HCT116 (cell line): ENCODE results near the gene KRTAP10-11. TPM values are rescaled to one million over a fixed set of nuclear protein-coding genes. Genes with fewer than 3 reads are reported as not detected.

ENCODE experiments used
- ATAC-seq: fragments of 200-7000 bp; cut with Tn5 transposase; 2 replicates; pipeline ENCODE4 v1.9.1; 2020; ENCODE audit warnings: mild to moderate bottlenecking, moderate library complexity
- BruUV-seq: library from RNA; stranded (reverse); fragments of 400-500 nt; replicated peaks from 2 replicates; lab custom pipeline; 2021; lab: Mats Ljungman, UMichigan
- CTCF ChIA-PET: fragments of 300-600 bp; sonication (Branson Sonifier 250); formaldehyde crosslinking; loops from one replicate; lab custom pipeline; 2021; ENCODE audit warnings: antibody characterized with exemption; lab: Charles Lee
- POLR2A ChIA-PET: fragments of 300-600, 350-600 bp; sonication (Branson Sonifier 250); formaldehyde crosslinking; loops from one replicate; lab custom pipeline; 2021; ENCODE audit warnings: antibody characterized with exemption; lab: Charles Lee
- RAD21 ChIA-PET, 2 experiments: fragments of 300-600 bp; sonication (Branson Sonifier 250); formaldehyde crosslinking; loops; one replicate each; lab custom pipeline; 2023; ENCODE audit warnings: low total read pairs in 2 of 2; ENCODE audit not compliant: uncharacterized antibody in 2 of 2, unreplicated experiment in 2 of 2, low non-redundant PET in 1 of 2; lab: Charles Lee
- DNase-seq: peaks from one replicate; pipeline ENCODE4 v3.0.0-alpha.2; 2010; ENCODE audit warnings: low read depth, low spot score
- H2AFZ ChIP-seq: fragments of 200-600 bp; shearing (Covaris generic), sonication (generic); 2 replicates; pipeline ENCODE4 v1.6.1; 2017; ENCODE audit warnings: low read depth, mixed run types, mixed read lengths, antibody characterized with exemption, low read length; ENCODE audit not compliant: poor library complexity, severe bottlenecking
- H3K27ac ChIP-seq: 2 replicates; pipeline ENCODE4 v1.5.1; 2012; ENCODE audit warnings: low read depth, low read length
- H3K27me3 ChIP-seq: fragments of 200-600 bp; sonication (generic); 2 replicates; pipeline ENCODE4 v1.6.1; 2016; ENCODE audit warnings: mixed run types, low read length, mixed read lengths; ENCODE audit not compliant: insufficient read depth
- H3K36me3 ChIP-seq, 2 experiments: fragments of 200-500 bp in 1 of 2; fragments of 200-600 bp in 1 of 2; sonication (Bioruptor generic) in 1 of 2; sonication (generic) in 1 of 2; 2 replicates each; pipeline versions ENCODE4 v1.5.1 to v1.6.1; 2014 to 2016; ENCODE audit warnings: low read length in 2 of 2, inconsistent platforms in 1 of 2, mixed read lengths in 1 of 2, mixed run types in 1 of 2; ENCODE audit not compliant: insufficient read depth in 2 of 2, control insufficient read depth in 1 of 2
- H3K4me1 ChIP-seq, 2 experiments: fragments of 200-600 bp in 1 of 2; sonication (generic) in 1 of 2; 2 replicates each; pipeline versions ENCODE4 v1.5.1 to v1.6.1; 2012 to 2017; ENCODE audit warnings: low read length in 2 of 2, inconsistent platforms in 1 of 2, mild to moderate bottlenecking in 1 of 2, mixed read lengths in 1 of 2, mixed run types in 1 of 2, moderate library complexity in 1 of 2; ENCODE audit not compliant: insufficient read depth in 2 of 2, control insufficient read depth in 1 of 2
- H3K4me2 ChIP-seq: fragments of 200-600 bp; sonication (generic); 2 replicates; pipeline ENCODE4 v1.6.1; 2017; ENCODE audit warnings: mixed run types, low read length, mixed read lengths
- H3K4me3 ChIP-seq, 2 experiments: fragments of 200-600 bp in 1 of 2; sonication (generic) in 1 of 2; replicated peaks in 1 of 2; 2 replicates each; pipeline ENCODE4 v1.5.1; 2011 to 2016; ENCODE audit warnings: low read length in 2 of 2, control low read depth in 1 of 2, low read depth in 1 of 2, mild to moderate bottlenecking in 1 of 2, mixed read lengths in 1 of 2, mixed run types in 1 of 2
- H3K79me2 ChIP-seq: fragments of 200-600 bp; sonication (generic); 2 replicates; pipeline ENCODE4 v1.6.1; 2017; ENCODE audit warnings: mild to moderate bottlenecking, mixed run types, low read length, moderate library complexity, mixed read lengths; ENCODE audit not compliant: insufficient read depth
- H3K9ac ChIP-seq: fragments of 200-600 bp; sonication (generic); 2 replicates; pipeline ENCODE4 v1.6.1; 2016; ENCODE audit warnings: low read length, mixed read lengths
- H3K9me2 ChIP-seq: fragments of 200-600 bp; sonication (generic), shearing (Covaris generic); 2 replicates; pipeline ENCODE4 v1.6.1; 2017; ENCODE audit warnings: mixed run types, mild to moderate bottlenecking, moderate library complexity; ENCODE audit not compliant: insufficient read depth
- H3K9me3 ChIP-seq, 2 experiments: fragments of 200-500 bp in 1 of 2; fragments of 200-600 bp in 1 of 2; sonication (Bioruptor generic) in 1 of 2; sonication (generic) in 1 of 2; 2 replicates each; pipeline ENCODE4 v1.6.1; 2014 to 2017; ENCODE audit warnings: low read length in 2 of 2, mixed read lengths in 2 of 2, inconsistent platforms in 1 of 2, low read depth in 1 of 2, mild to moderate bottlenecking in 1 of 2, mixed run types in 1 of 2, moderate library complexity in 1 of 2; ENCODE audit not compliant: control insufficient read depth in 1 of 2, insufficient read depth in 1 of 2
- H4K20me1 ChIP-seq: fragments of 200-600 bp; sonication (generic), shearing (Covaris generic); 2 replicates; pipeline ENCODE4 v1.6.1; 2017; ENCODE audit warnings: mixed run types, mild to moderate bottlenecking, moderate library complexity; ENCODE audit not compliant: insufficient read depth
- EZH2phosphoT487 ChIP-seq: fragments of 200-600 bp; IDR thresholded peaks from 2 replicates; pipeline ENCODE4 v1.6.1; 2018; ENCODE audit warnings: antibody characterized with exemption, borderline replicate concordance
- FOSL1 ChIP-seq: IDR thresholded peaks from 2 replicates; pipeline ENCODE4 v1.6.1; 2012; ENCODE audit warnings: low read depth
- JUND ChIP-seq: IDR thresholded peaks from 2 replicates; pipeline ENCODE4 v1.6.1; 2012
- POLR2A ChIP-seq: IDR thresholded peaks from 2 replicates; pipeline ENCODE4 v1.7.0; 2011; ENCODE audit warnings: borderline replicate concordance; ENCODE audit not compliant: insufficient read depth, insufficient read length; ENCODE audit errors: extremely low read depth
- SRF ChIP-seq: IDR thresholded peaks from 2 replicates; pipeline ENCODE4 v1.6.1; 2012; ENCODE audit warnings: low read depth
- TCF7L2 ChIP-seq: IDR thresholded peaks from 2 replicates; pipeline ENCODE4 v1.7.0; 2011; ENCODE audit warnings: borderline replicate concordance, inconsistent platforms; ENCODE audit not compliant: insufficient read depth, insufficient read length; ENCODE audit errors: extremely low read depth
- intact Hi-C: fragments of 100-400 bp; cut with micrococcal nuclease; formaldehyde crosslinking; loops from 2 replicates; pipeline ENCODE4 v1.10.0; 2022
- total RNA-seq: library from RNA; stranded (reverse); gene quantifications from one replicate; pipeline ENCODE4 v1.2.1, GENCODE V29; 2021; ENCODE audit not compliant: unreplicated experiment
- TF ChIP-seq, protein P1 (sequence below): IDR thresholded peaks from 2 replicates; pipeline ENCODE4 v1.6.1; 2012

The KRTAP10-11 gene
- total RNA-seq, 1 experiment from 2014 or later: not detected

GRCh38 chr21:44670642-44671432 is 24.6 kb downstream of the KRTAP10-11 start:
- ATAC-seq (no peak), DNase-seq (no peak)
- no peak overlapping the region for H3K4me3 ChIP-seq
- BruUV-seq: no TSS peak
- ChIA-PET RAD21 (no interaction called here), CTCF (no interaction called here), POLR2A (no interaction called here)
- no peaks in the 10 kb centered on the region for H3K36me3 ChIP-seq
- no peak overlapping the region for H3K9ac ChIP-seq
- H3K27ac ChIP-seq: no peak overlapping the region
- intact Hi-C loops: loop anchor here (10.0 kb wide), 1 partner anchor 106 kb away; no protein-coding TSS in a partner anchor
- H3K9me3 ChIP-seq: 0 out of 4 replicates have a peak, but pooled peaks cover 0 to 3% of the 10 kb centered on the region in 2 experiments
- no peaks in the 10 kb centered on the region for H3K4me1 ChIP-seq
- H2AFZ ChIP-seq: no peak overlapping the region
- no peaks in the 10 kb centered on the region for H3K9me2 ChIP-seq
- H3K27me3 ChIP-seq: peaks cover 5% of the 10 kb centered on the region; the same call in 1 of the 2 replicates
- TF ChIP-seq, protein P1, sequence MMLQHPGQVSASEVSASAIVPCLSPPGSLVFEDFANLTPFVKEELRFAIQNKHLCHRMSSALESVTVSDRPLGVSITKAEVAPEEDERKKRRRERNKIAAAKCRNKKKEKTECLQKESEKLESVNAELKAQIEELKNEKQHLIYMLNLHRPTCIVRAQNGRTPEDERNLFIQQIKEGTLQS: no peak
- TF ChIP-seq TCF7L2 (no peak), EZH2phosphoT487 (no peak), JUND (no peak), SRF (no peak)
- H4K20me1 ChIP-seq: no peaks in the 10 kb centered on the region
- H3K79me2 ChIP-seq: no peaks in the 10 kb centered on the region
- H3K4me2 ChIP-seq: no peak overlapping the region

DNA sequence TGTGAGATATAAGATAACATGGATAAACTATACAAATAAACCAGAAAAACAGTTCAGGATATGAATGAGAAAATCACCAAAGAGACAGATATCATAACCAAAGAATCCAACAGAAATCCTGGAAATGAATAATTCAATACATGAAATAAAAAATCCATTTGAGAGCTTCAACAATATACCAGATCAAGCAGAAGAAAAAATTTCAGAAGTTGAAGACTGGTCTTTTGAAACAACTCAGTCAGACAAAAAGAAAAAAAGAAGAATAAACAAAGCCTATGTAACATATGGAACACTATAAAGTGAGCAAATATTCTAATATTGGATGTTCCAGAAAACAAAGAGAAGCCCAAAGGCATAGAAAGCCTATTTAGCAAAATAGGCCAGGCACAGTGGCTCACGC is 25.7 kb downstream of the KRTAP10-11 start:
- Histone ChIP-seq H3K9me2 (no peaks in the 10 kb centered on the region), H3K4me3 (no peak overlapping the region), H3K27me3 (peaks cover 5% of the 10 kb centered on the region; the same call in 1 of the 2 replicates), H2AFZ (no peak overlapping the region), H3K79me2 (no peaks in the 10 kb centered on the region), H3K27ac (no peak overlapping the region), H4K20me1 (no peaks in the 10 kb centered on the region), H3K4me2 (no peak overlapping the region), H3K9ac (no peak overlapping the region), H3K9me3 (0 out of 4 replicates have a peak, but pooled peaks cover 0 to 3% of the 10 kb centered on the region in 2 experiments), H3K36me3 (no peaks in the 10 kb centered on the region), H3K4me1 (no peaks in the 10 kb centered on the region)
- ChIA-PET POLR2A (no interaction called here), CTCF (no interaction called here), RAD21 (no interaction called here)
- BruUV-seq: no TSS peak
- no peak for DNase-seq
- TF ChIP-seq POLR2A (no peak), FOSL1 (no peak)
- intact Hi-C loops: loop anchor here (10.0 kb wide), 1 partner anchor 107 kb away; no protein-coding TSS in a partner anchor
- ATAC-seq: no peak
